GM23338 (cell line): ENCODE results near the gene GRIPAP1. TPM values are rescaled to one million over a fixed set of nuclear protein-coding genes. Genes with fewer than 3 reads are reported as not detected.

Experiments
- ATAC-seq: fragments of 200-7000 bp; cut with Tn5 transposase; 3 replicates; pipeline ENCODE4 v1.9.1; 2020
- DNase-seq: peaks from one replicate; pipeline ENCODE4 v3.0.0-alpha.2; 2015; ENCODE audit warnings: low spot score
- H2AFZ ChIP-seq: fragments of 200-600 bp; sonication (generic); 2 replicates; pipeline ENCODE4 v1.8.0; 2016; ENCODE audit warnings: antibody characterized with exemption, mild to moderate bottlenecking, moderate library complexity
- H3F3A ChIP-seq: fragments of 200-600 bp; sonication (generic); replicated peaks from 2 replicates; pipeline ENCODE4 v1.8.0; 2017; ENCODE audit warnings: antibody characterized with exemption, mixed run types, low read depth
- H3K27ac ChIP-seq: fragments of 200-600 bp; sonication (generic); 2 replicates; pipeline ENCODE4 v1.6.1; 2016; ENCODE audit warnings: low read depth
- H3K27me3 ChIP-seq: fragments of 200-600 bp; sonication (generic); 2 replicates; pipeline ENCODE4 v1.8.0; 2016; ENCODE audit warnings: mild to moderate bottlenecking, mixed run types, moderate library complexity; ENCODE audit not compliant: insufficient read depth
- H3K36me3 ChIP-seq: fragments of 200-600 bp; sonication (generic); 2 replicates; pipeline ENCODE4 v1.8.0; 2016; ENCODE audit warnings: mild to moderate bottlenecking; ENCODE audit not compliant: insufficient read depth
- H3K4me1 ChIP-seq: fragments of 200-600 bp; sonication (generic); 2 replicates; pipeline ENCODE4 v1.8.0; 2016; ENCODE audit warnings: mild to moderate bottlenecking, moderate library complexity; ENCODE audit not compliant: insufficient read depth
- H3K4me2 ChIP-seq: fragments of 200-600 bp; sonication (generic); 2 replicates; pipeline ENCODE4 v1.7.1; 2017; ENCODE audit warnings: mixed run types
- H3K4me3 ChIP-seq: fragments of 200-600 bp; sonication (generic); 2 replicates; pipeline ENCODE4 v1.6.1; 2016; ENCODE audit warnings: mixed run types
- H3K79me2 ChIP-seq: fragments of 200-600 bp; sonication (generic); replicated peaks from 2 replicates; pipeline ENCODE4 v1.8.0; 2017; ENCODE audit warnings: mild to moderate bottlenecking; ENCODE audit not compliant: insufficient read depth
- H3K9me2 ChIP-seq: fragments of 200-600 bp; sonication (generic); 2 replicates; pipeline ENCODE4 v1.8.0; 2017; ENCODE audit not compliant: insufficient read depth
- H4K20me1 ChIP-seq: fragments of 200-600 bp; sonication (generic); replicated peaks from 2 replicates; pipeline ENCODE4 v1.8.0; 2017; ENCODE audit warnings: mild to moderate bottlenecking; ENCODE audit not compliant: insufficient read depth
- H3K27ac Mint-ChIP-seq: 2 replicates; pipeline ENCODE4 v1.8.0; 2020; ENCODE audit warnings: inconsistent platforms, mild to moderate bottlenecking, moderate library complexity, mixed read lengths
- H3K27me3 Mint-ChIP-seq: 3 replicates; pipeline ENCODE4 v1.8.0; 2022; ENCODE audit warnings: low read depth, mild to moderate bottlenecking, moderate library complexity, mixed read lengths, inconsistent platforms; ENCODE audit not compliant: insufficient read depth, poor library complexity
- H3K36me3 Mint-ChIP-seq: 3 replicates; pipeline ENCODE4 v1.8.0; 2021; ENCODE audit warnings: low read depth, mild to moderate bottlenecking, inconsistent platforms, moderate library complexity, mixed read lengths
- H3K4me1 Mint-ChIP-seq: 3 replicates; pipeline ENCODE4 v1.8.0; 2020; ENCODE audit warnings: mild to moderate bottlenecking, inconsistent platforms, mixed read lengths
- H3K4me3 Mint-ChIP-seq: 3 replicates; pipeline ENCODE4 v1.8.0; 2021; ENCODE audit warnings: moderate library complexity, mild to moderate bottlenecking, inconsistent platforms, mixed read lengths
- H3K9me3 Mint-ChIP-seq: 3 replicates; pipeline ENCODE4 v1.8.0; 2020; ENCODE audit warnings: moderate library complexity, mild to moderate bottlenecking, inconsistent platforms, mixed read lengths
- EZH2 ChIP-seq: fragments of 200-600 bp; sonication (generic); IDR thresholded peaks from one replicate; pipeline ENCODE4 v1.8.0; 2017; ENCODE audit warnings: antibody characterized with exemption, mild to moderate bottlenecking, low read depth; ENCODE audit not compliant: unreplicated experiment
- JUNB ChIP-seq: IDR thresholded peaks from one replicate; pipeline ENCODE4 v1.6.1; 2016; ENCODE audit warnings: antibody characterized with exemption; ENCODE audit not compliant: unreplicated experiment
- NANOG ChIP-seq: IDR thresholded peaks from 2 replicates; pipeline ENCODE4 v1.6.1; 2016; ENCODE audit warnings: antibody characterized with exemption, borderline replicate concordance
- POLR2AphosphoS5 ChIP-seq: IDR thresholded peaks from 2 replicates; pipeline ENCODE4 v1.6.1; 2016; ENCODE audit warnings: antibody characterized with exemption, low read depth
- STAT1 ChIP-seq: IDR thresholded peaks from one replicate; pipeline ENCODE4 v1.6.1; 2016; ENCODE audit warnings: antibody characterized with exemption; ENCODE audit not compliant: unreplicated experiment
- ZNF331 ChIP-seq: fragments of 250-450 bp; sonication (Bioruptor Pico); IDR thresholded peaks from 2 replicates; pipeline ENCODE4 v1.5.0; 2020; ENCODE audit warnings: low read depth, mild to moderate bottlenecking, moderate library complexity
- ZNF462 ChIP-seq: fragments of 250-450 bp; sonication (Bioruptor Pico); IDR thresholded peaks from 2 replicates; pipeline ENCODE4 v1.5.0; 2020; ENCODE audit warnings: mild to moderate bottlenecking, moderate library complexity
- long read RNA-seq: library from polyadenylated mRNA; unstranded; transcript quantifications from one replicate; pipeline ENCODE4 v2.0.0, GENCODE V29; 2020; ENCODE audit not compliant: unreplicated experiment
- polyA plus RNA-seq: library from polyadenylated mRNA; unstranded; fragments of >200 nt; fragmentation: Nextera tagmentation; extraction: Ambion mirVana; gene quantifications from 2 replicates; pipeline ENCODE4 v1.2.1, GENCODE V29; 2016
- total RNA-seq: library from RNA; depleted of rRNA; stranded (reverse); fragments of >200 nt; shearing (Covaris generic); gene quantifications from 2 replicates; pipeline ENCODE4 v1.2.3, GENCODE V29; 2014; rRNA removed
- TF ChIP-seq, protein P1 (sequence below), 2 experiments: fragments of 200-600 bp in 1 of 2; sonication (generic) in 1 of 2; conservative IDR thresholded peaks; 2 replicates each; pipeline versions ENCODE4 v1.5.1 to v1.6.1; 2016 to 2017; ENCODE audit warnings: antibody characterized with exemption in 2 of 2, low read depth in 2 of 2, mild to moderate bottlenecking in 2 of 2, moderate library complexity in 1 of 2
- TF ChIP-seq, protein P2 (sequence below): IDR thresholded peaks from 2 replicates; pipeline ENCODE4 v1.6.1; 2016; ENCODE audit warnings: antibody characterized with exemption

The GRIPAP1 gene
- 32.7 and 39.1 TPM in 2 replicates for total RNA-seq
- 57.1 and 62.2 TPM in 2 replicates for polyA plus RNA-seq
- long read RNA-seq, partial matches to known transcripts = 12 of 16 reads
- long read RNA-seq, other reads (novel, unspliced or antisense) = 3 of 16 reads

GRCh38 chrX:49002091-49002935, at the start of gene GRIPAP1:
GRIPAP1 (minus strand) TSS chrX:49002264; CDS start chrX:49002229, 35 bp downstream.
- Mint-ChIP-seq H3K27ac (peak within 1 kb of the TSS; percentile 99), H3K9me3 (no peaks in the 10 kb centered on the region)
- H2AFZ ChIP-seq = no peak within 1 kb of the TSS

GRCh38 chrX:49043987-49044281, 41.9 kb upstream of the GRIPAP1 start:
- peaks cover 18% of the 10 kb centered on the region for H3K27me3 Mint-ChIP-seq
- H3K36me3 Mint-ChIP-seq = peaks cover 13% of the 10 kb centered on the region
- Histone ChIP-seq H3K9me2 (no peaks in the 10 kb centered on the region), H4K20me1 (no peaks in the 10 kb centered on the region), H3K79me2 (peaks cover 25% of the 10 kb centered on the region), H3K27me3 (no peaks in the 10 kb centered on the region), H2AFZ (no peak overlapping the region), H3K27ac (no peak overlapping the region), H3K36me3 (0 out of 2 replicates have a peak, but pooled peaks cover under 1% of the 10 kb centered on the region), H3K4me2 (peak overlapping the region; percentile 68), H3K4me3 (peak overlapping the region; percentile 48), H3F3A (no peaks in the 10 kb centered on the region), H3K4me1 (peaks cover 4% of the 10 kb centered on the region)
- H3K4me1 Mint-ChIP-seq = peaks cover 19% of the 10 kb centered on the region
- DNase-seq (no peak), ATAC-seq (no peak)
- H3K4me3 Mint-ChIP-seq = peak overlapping the region; percentile 76
- H3K27ac Mint-ChIP-seq = peak overlapping the region; percentile 94
- no peaks in the 10 kb centered on the region for H3K9me3 Mint-ChIP-seq
- no peak for TF ChIP-seq EZH2
- no peak for TF ChIP-seq JUNB
- TF ChIP-seq, protein P1, sequence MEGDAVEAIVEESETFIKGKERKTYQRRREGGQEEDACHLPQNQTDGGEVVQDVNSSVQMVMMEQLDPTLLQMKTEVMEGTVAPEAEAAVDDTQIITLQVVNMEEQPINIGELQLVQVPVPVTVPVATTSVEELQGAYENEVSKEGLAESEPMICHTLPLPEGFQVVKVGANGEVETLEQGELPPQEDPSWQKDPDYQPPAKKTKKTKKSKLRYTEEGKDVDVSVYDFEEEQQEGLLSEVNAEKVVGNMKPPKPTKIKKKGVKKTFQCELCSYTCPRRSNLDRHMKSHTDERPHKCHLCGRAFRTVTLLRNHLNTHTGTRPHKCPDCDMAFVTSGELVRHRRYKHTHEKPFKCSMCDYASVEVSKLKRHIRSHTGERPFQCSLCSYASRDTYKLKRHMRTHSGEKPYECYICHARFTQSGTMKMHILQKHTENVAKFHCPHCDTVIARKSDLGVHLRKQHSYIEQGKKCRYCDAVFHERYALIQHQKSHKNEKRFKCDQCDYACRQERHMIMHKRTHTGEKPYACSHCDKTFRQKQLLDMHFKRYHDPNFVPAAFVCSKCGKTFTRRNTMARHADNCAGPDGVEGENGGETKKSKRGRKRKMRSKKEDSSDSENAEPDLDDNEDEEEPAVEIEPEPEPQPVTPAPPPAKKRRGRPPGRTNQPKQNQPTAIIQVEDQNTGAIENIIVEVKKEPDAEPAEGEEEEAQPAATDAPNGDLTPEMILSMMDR (conservative IDR thresholded peaks at IDR 0.05; ENCODE audit: low read depth in 2 of 2) = no peak
- TF ChIP-seq, protein P2, sequence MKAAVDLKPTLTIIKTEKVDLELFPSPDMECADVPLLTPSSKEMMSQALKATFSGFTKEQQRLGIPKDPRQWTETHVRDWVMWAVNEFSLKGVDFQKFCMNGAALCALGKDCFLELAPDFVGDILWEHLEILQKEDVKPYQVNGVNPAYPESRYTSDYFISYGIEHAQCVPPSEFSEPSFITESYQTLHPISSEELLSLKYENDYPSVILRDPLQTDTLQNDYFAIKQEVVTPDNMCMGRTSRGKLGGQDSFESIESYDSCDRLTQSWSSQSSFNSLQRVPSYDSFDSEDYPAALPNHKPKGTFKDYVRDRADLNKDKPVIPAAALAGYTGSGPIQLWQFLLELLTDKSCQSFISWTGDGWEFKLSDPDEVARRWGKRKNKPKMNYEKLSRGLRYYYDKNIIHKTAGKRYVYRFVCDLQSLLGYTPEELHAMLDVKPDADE = no peak
- TF ChIP-seq NANOG = no peak
- TF ChIP-seq STAT1 = no peak
- TF ChIP-seq ZNF462 = no peak

More at GRCh38 chrX:49002091-49002935, at the start of gene GRIPAP1:
- H3K79me2 ChIP-seq = peaks cover 12% of the 10 kb centered on the region
- peak; percentile 75 for ATAC-seq
- no peak for TF ChIP-seq STAT1
- TF ChIP-seq, protein P2 = no peak
- TF ChIP-seq JUNB = no peak
- no peak for TF ChIP-seq ZNF331 (CRISPR knock-in tag)
- TF ChIP-seq POLR2AphosphoS5 = peak; percentile 45
- peak within 1 kb of the TSS; percentile 84 for H3K4me2 ChIP-seq
- H3K9me2 ChIP-seq = no peaks in the 10 kb centered on the region
- H3F3A ChIP-seq = no peaks in the 10 kb centered on the region
- H4K20me1 ChIP-seq = no peaks in the 10 kb centered on the region
- H3K4me3 Mint-ChIP-seq = peak within 1 kb of the TSS; percentile 98
- peak within 1 kb of the TSS; percentile 82 for H3K4me3 ChIP-seq
- peak within 1 kb of the TSS; percentile 70 for H3K27ac ChIP-seq
- H3K27me3 Mint-ChIP-seq = peaks cover 3% of the 10 kb centered on the region
- H3K36me3 Mint-ChIP-seq = peaks cover 34% of the 10 kb centered on the region
- peaks cover 12% of the 10 kb centered on the region for H3K4me1 Mint-ChIP-seq
- H3K36me3 ChIP-seq = no peaks in the 10 kb centered on the region
- H3K27me3 ChIP-seq = no peaks in the 10 kb centered on the region
- DNase-seq = peak; percentile 85
- no peaks in the 10 kb centered on the region; the same call in 1 of the 2 replicates for H3K4me1 ChIP-seq
